C4-2B (cell line): ENCODE results near the gene RBM10.

Experiments used
- ZFX ChIP-seq: fragments of 450-650 bp; IDR thresholded peaks from 2 replicates; pipeline ENCODE4 v1.6.1; 2017
- TF ChIP-seq, protein P1 (sequence below): fragments of 450-650 bp; conservative IDR thresholded peaks from 2 replicates; pipeline ENCODE4 v1.5.1; 2017; ENCODE audit warnings: mild to moderate bottlenecking

DNA sequence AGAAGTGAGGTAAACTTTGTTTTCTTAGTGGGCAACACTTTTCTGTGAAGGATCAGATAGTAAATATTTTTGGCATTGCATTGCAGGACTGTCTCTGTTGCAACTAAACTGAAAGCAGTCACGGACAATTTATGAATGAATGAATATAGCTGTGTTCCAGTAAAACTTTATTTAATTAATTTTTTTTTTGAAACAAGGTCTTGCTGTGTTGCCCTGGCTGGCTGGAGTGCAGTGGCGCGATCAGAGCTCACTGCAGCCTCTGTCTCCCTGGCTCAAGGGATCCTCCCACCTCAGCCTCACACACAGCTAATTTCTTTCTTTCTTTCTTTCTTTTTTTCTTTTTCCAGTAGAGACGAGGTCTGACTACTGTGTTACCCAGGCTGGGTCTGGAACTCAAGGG, 15.8 kb downstream of the RBM10 start:
- TF ChIP-seq, protein P1, sequence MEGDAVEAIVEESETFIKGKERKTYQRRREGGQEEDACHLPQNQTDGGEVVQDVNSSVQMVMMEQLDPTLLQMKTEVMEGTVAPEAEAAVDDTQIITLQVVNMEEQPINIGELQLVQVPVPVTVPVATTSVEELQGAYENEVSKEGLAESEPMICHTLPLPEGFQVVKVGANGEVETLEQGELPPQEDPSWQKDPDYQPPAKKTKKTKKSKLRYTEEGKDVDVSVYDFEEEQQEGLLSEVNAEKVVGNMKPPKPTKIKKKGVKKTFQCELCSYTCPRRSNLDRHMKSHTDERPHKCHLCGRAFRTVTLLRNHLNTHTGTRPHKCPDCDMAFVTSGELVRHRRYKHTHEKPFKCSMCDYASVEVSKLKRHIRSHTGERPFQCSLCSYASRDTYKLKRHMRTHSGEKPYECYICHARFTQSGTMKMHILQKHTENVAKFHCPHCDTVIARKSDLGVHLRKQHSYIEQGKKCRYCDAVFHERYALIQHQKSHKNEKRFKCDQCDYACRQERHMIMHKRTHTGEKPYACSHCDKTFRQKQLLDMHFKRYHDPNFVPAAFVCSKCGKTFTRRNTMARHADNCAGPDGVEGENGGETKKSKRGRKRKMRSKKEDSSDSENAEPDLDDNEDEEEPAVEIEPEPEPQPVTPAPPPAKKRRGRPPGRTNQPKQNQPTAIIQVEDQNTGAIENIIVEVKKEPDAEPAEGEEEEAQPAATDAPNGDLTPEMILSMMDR, result no peak
- no peak for TF ChIP-seq ZFX
